COR-L47 (cell line): Measurements from ENCODE around the gene IGFBP7.
"Not testable (repeated sequence)": the region's sequence is repeated elsewhere in the genome, so short reads cannot be mapped to it uniquely, and the experiment has no call there.

ENCODE experiments used
- DNase-seq: peaks from one replicate; lab custom pipeline; 2025; lab: John Stamatoyannopoulos, UW

Gene IGFBP7

GRCh38 chr4:57073559-57073958 lies 36.6 kb downstream of the IGFBP7 start:
- no peak for DNase-seq

DNA sequence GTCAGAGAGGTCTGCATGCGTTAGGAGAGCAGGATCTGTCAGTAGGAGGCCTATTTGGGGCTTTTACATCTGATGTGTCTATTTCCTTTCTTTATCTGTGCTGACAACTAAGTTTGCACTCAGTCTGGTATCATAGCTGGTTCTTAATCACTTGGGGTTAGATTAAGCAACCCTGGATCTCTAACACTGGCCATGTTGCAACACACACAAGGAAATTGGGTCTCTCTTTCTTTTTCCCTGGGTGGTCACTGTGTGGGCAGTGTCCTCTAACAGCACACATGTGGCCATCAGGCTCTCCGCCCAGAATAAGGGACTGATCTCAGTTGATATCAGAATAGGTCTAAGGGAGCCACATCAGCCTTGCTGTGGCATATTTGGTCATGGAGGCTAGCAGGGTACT lies 38.9 kb downstream of the IGFBP7 start:
- no peak for DNase-seq

DNA sequence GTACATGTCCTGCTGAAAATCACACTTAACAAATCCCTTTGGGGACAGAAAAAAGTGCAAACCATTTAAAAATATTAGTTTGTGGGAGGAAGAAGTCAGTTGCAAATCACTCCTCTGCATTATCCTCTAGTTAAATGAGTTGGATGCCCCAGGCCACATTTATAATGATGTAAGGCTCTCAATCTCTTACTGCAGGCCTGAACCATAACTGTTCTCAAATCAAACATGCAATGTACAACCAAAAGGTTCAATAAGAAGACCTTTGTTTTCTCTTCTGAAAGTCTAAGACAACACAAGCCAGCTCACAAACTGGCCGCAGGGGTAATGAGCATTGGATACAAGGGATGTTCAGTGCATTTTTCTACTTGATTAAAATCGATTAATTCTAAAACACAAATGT lies 39.7 kb downstream of the IGFBP7 start:
- DNase-seq: no peak

GRCh38 chr4:57068237-57068981 lies 41.8 kb downstream of the IGFBP7 start:
- no peak for DNase-seq

- DNase-seq: no peak
Measured at GRCh38 chr4:57065730-57066482, 44.3 kb downstream of the IGFBP7 start.

DNA sequence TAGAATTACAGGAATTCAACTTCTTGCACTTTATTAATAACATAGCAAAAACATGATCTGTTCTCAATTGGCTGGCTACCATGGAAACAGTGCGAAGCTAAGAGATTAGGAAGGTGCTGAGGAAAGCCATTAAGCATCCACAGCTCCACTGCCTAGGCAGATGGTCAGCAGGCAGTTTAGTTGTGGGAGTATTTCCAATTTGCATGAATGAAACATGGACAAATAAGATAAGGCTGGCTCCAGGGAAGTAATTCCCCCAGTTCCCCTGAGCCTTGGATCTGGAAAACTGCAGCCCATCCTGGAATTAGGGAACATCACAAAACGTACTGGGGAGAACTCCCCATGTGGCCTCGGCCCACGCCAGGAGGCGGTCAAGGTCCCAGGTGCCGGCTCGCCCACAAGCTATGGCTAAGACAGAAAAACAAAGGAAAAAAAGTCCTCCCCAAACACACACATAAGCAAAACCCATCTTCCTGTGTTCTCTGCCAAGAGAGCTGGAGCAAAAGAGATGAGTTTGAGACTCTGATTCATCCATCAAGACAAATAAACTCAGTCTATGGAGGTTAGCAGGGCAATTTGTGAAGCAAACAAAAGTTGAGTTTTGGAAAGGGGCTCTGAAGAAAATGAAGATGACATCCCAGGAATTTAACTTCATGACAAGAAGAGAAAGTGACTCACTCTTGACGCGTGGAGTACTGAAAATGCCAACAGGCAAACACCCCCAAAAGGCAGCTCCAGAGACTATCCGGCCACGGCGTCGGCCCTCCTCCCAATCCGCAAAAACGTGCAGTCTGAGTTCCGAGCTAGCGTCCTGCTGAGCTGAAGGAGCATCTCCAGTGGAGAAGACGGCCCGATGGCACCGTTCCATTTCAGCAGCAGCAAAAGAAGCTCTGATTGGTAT lies 45.1 kb downstream of the IGFBP7 start:
- no peak for DNase-seq

- no peak for DNase-seq
Measured at GRCh38 chr4:57064120-57064519, 46.1 kb downstream of the IGFBP7 start.

GRCh38 chr4:57063518-57063917 lies 46.7 kb downstream of the IGFBP7 start:
- no peak for DNase-seq

GRCh38 chr4:57061395-57061794 lies 48.8 kb downstream of the IGFBP7 start:
- DNase-seq: no peak

DNA sequence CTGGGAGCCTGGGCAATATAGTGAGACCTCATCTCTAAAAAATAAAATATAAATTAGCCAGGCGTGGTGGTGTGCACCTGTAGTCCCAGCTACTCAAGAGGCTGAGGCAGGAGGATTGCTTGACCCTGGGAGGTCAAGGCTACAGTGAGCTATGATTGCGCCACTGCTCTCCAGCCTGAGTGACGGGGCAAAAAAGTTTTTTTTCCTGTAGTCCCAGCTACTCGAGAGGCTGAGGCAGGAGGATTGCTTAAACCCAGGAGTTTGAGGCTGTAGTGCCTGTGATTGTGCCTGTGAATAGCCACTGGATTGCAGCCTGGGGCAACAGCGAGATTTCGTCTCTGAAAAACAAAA lies 49.5 kb downstream of the IGFBP7 start:
- DNase-seq: not testable (repeated sequence)

GRCh38 chr4:57059890-57060716 lies 50.1 kb downstream of the IGFBP7 start:
- DNase-seq: no peak

DNA sequence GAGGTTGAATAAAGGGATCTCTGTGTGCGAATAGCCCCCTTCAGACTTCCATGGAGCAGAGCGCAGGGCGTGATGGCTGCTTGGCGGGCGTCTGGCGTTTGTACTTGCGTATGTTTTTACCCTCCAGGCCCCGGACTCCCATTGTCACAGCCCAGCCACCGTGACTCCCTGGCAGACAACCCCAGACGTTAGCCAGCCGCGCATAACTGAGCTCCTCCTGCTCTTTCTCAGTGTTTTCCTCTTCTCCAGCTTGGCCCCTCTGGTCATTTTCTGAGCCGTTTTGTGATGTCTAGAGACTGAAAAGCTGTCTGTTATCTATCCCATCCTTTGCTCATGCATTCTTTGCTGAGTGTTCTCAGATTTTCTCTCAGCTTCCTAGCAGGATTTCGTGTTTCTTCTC lies 54.3 kb downstream of the IGFBP7 start:
- no peak for DNase-seq

GRCh38 chr4:57053508-57053907 lies 56.7 kb downstream of the IGFBP7 start:
- no peak for DNase-seq

DNA sequence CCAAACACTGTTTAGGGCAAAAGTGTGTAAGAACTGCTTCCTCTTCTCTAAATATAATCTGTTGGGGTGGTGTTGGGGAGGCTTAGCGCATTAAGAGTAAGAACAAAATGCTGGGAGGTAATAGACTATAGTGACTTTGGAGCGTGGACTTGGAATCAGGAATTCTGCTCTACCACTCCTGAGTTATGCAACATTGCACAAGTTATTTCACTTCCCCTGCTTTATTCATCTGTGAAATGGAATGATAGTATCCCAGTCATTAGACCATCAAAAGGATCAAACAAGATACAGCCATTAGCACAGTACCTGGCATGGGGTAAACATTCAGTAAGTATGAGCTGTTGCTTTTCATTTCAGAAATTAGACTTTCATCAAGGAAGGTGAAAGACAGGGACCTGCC lies 58.7 kb downstream of the IGFBP7 start:
- no peak for DNase-seq

GRCh38 chr4:57051095-57051494 lies 59.1 kb downstream of the IGFBP7 start:
- DNase-seq: no peak

DNA sequence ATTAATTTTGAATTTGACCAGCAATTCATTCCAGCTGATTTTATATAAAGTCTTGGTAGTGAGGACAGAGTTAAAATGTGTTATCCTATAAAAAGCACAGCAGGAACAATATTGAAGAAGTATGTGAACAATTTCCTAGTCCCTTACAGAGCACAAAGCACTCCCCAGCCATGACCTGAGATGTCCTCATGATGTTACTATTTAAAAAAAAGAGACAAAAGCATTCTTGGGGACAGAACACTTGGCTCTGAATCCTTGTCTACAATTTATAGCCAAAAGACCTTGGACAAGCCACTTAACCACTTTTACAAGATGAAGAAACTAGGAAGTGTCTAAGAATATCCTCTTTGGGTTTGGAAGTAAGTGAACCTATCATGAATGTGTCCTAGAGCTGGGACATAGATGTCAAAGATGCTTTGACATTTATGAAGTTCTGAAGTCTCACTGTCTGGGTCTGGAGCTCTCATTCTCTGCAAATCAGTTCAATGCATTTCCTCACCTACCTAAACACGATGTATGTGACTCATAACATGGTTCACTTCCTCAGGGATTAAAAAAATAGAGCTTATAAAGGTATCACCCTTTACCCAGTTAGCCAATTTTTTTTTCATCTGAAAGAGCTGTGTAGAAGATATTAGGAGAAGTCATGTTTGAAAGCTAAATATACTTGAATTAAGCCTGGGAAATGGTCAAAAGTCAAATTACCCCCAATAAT lies 61.4 kb downstream of the IGFBP7 start:
- no peak for DNase-seq

DNA sequence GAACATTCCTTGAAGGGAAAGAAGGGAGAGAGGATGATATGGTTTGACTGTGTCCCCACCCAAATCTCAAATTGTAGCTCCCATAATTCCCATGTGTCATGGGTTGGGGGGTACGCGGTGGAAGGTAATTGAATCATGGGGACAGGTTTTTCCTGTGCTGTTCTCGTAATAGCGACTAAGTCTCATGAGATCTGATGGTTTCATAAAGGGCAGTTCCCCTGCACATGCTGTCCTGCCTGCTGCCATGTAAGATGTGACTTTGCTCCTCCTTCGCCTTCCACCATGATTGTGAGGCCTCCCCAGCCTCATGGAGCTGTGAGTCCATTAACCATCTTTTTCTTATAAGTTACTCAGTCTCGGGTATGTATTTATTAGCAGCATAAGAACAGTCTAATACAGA lies 63.1 kb downstream of the IGFBP7 start:
- DNase-seq: not testable (repeated sequence)

- DNase-seq: no peak
Measured at GRCh38 chr4:57044996-57045395, 65.2 kb downstream of the IGFBP7 start.

GRCh38 chr4:57044279-57044678 lies 65.9 kb downstream of the IGFBP7 start:
- DNase-seq: no peak

- no peak for DNase-seq
Measured at GRCh38 chr4:57043347-57044251, 66.6 kb downstream of the IGFBP7 start.
